Type B pancreatic cell (in vitro differentiated cells): ENCODE data around the gene TAF4B. TPM values are rescaled to one million over a fixed set of nuclear protein-coding genes. Genes with fewer than 3 reads are reported as not detected.

Source experiments
- DNase-seq: peaks from one replicate; pipeline ENCODE4 v3.0.0; 2021; ENCODE audit warnings: mixed read lengths; ENCODE audit not compliant: unreplicated experiment; ENCODE audit errors: extremely low spot score
- H3K27ac Mint-ChIP-seq: 2 replicates; pipeline ENCODE4 v1.8.0; 2021; ENCODE audit warnings: mild to moderate bottlenecking, mixed read lengths
- H3K27me3 Mint-ChIP-seq: 2 replicates; pipeline ENCODE4 v1.8.0; 2021; ENCODE audit warnings: mixed read lengths
- H3K36me3 Mint-ChIP-seq: 2 replicates; pipeline ENCODE4 v1.8.0; 2021; ENCODE audit warnings: mixed read lengths
- H3K4me1 Mint-ChIP-seq: one replicate; pipeline ENCODE4 v1.8.0; 2021; ENCODE audit warnings: mixed read lengths; ENCODE audit not compliant: unreplicated experiment
- H3K4me3 Mint-ChIP-seq: 2 replicates; pipeline ENCODE4 v1.8.0; 2021; ENCODE audit warnings: mild to moderate bottlenecking, mixed read lengths
- H3K9me3 Mint-ChIP-seq: 2 replicates; pipeline ENCODE4 v1.8.0; 2021; ENCODE audit warnings: mixed read lengths
- CTCF ChIP-seq: fragments of 200-600 bp; sonication (generic); conservative IDR thresholded peaks from 2 replicates; pipeline ENCODE4 v1.5.0; 2021; ENCODE audit warnings: antibody characterized with exemption, mild to moderate bottlenecking
- total RNA-seq: library from RNA; stranded (reverse); gene quantifications from 2 replicates; pipeline ENCODE4 v1.2.1, GENCODE V29; 2021; ENCODE audit warnings: low replicate concordance

Gene TAF4B
- total RNA-seq, 1 donor from 2014 or later, result 5.1 TPM

- no peak overlapping the region for H3K4me3 Mint-ChIP-seq
- H3K36me3 Mint-ChIP-seq, result no peaks in the 10 kb centered on the region
- no peak for TF ChIP-seq CTCF
- H3K27ac Mint-ChIP-seq, result no peak overlapping the region
- H3K9me3 Mint-ChIP-seq, result peaks cover 3% of the 10 kb centered on the region
- DNase-seq, result no peak
- no peaks in the 10 kb centered on the region for H3K27me3 Mint-ChIP-seq
- H3K4me1 Mint-ChIP-seq, result peaks cover 10% of the 10 kb centered on the region
Observed at GRCh38 chr18:26403491-26403890, 177.2 kb downstream of the TAF4B start.

- no peaks in the 10 kb centered on the region for H3K36me3 Mint-ChIP-seq
- H3K4me1 Mint-ChIP-seq, result peaks cover 10% of the 10 kb centered on the region
- DNase-seq, result no peak
- peaks cover 8% of the 10 kb centered on the region for H3K9me3 Mint-ChIP-seq
- no peak overlapping the region for H3K27ac Mint-ChIP-seq
- peak; percentile 21 for TF ChIP-seq CTCF
- no peak overlapping the region for H3K4me3 Mint-ChIP-seq
- no peaks in the 10 kb centered on the region for H3K27me3 Mint-ChIP-seq
Observed at GRCh38 chr18:26405190-26405801, 179.1 kb downstream of the TAF4B start.

GRCh38 chr18:26406324-26406723, 180.1 kb downstream of the TAF4B start:
- DNase-seq, result no peak
- no peak overlapping the region for H3K4me3 Mint-ChIP-seq
- H3K9me3 Mint-ChIP-seq, result peaks cover 8% of the 10 kb centered on the region
- H3K27ac Mint-ChIP-seq, result no peak overlapping the region
- no peaks in the 10 kb centered on the region for H3K27me3 Mint-ChIP-seq
- H3K4me1 Mint-ChIP-seq, result peaks cover 10% of the 10 kb centered on the region
- TF ChIP-seq CTCF, result no peak
- no peaks in the 10 kb centered on the region for H3K36me3 Mint-ChIP-seq

- Mint-ChIP-seq H3K9me3 (peaks cover 8% of the 10 kb centered on the region), H3K4me3 (no peak overlapping the region), H3K36me3 (no peaks in the 10 kb centered on the region), H3K27me3 (no peaks in the 10 kb centered on the region), H3K4me1 (peaks cover 10% of the 10 kb centered on the region), H3K27ac (no peak overlapping the region)
- no peak for TF ChIP-seq CTCF
- DNase-seq, result no peak
Observed at GRCh38 chr18:26406854-26407517, 180.7 kb downstream of the TAF4B start.

- H3K4me1 Mint-ChIP-seq, result peaks cover 10% of the 10 kb centered on the region
- no peak for DNase-seq
- peaks cover 8% of the 10 kb centered on the region for H3K9me3 Mint-ChIP-seq
- H3K27ac Mint-ChIP-seq, result no peak overlapping the region
- no peak for TF ChIP-seq CTCF
- no peaks in the 10 kb centered on the region for H3K27me3 Mint-ChIP-seq
- H3K36me3 Mint-ChIP-seq, result no peaks in the 10 kb centered on the region
- no peak overlapping the region for H3K4me3 Mint-ChIP-seq
Observed at GRCh38 chr18:26407736-26408601, 181.7 kb downstream of the TAF4B start.
